Stimulated activated CD4-positive, alpha-beta T cell treated with anti-CD3 and anti-CD28 coated beads, Interleukin-4, amount 100 ng/mL, for 24 hours (primary cell): ENCODE results near the gene BAMBI.
A peak's percentile ranks its signal among the peaks of the same experiment; 100 is the strongest.

ENCODE experiments used
- DNase-seq: peaks from one replicate; pipeline ENCODE4 v3.0.0-alpha.2; 2020

The BAMBI gene

GRCh38 chr10:28676326-28676967 lies 874 bp upstream of the BAMBI start:
- DNase-seq = peak; percentile 11

GRCh38 chr10:28677888-28678686 lies 766 bp downstream of the BAMBI start:
- DNase-seq = no peak

- no peak for DNase-seq
These were observed 1.6 kb downstream of the BAMBI start for GRCh38 chr10:28678687-28679457.

- DNase-seq = no peak
These were observed 2.4 kb downstream of the BAMBI start for GRCh38 chr10:28679581-28680357.

GRCh38 chr10:28680358-28680752 lies 3.0 kb downstream of the BAMBI start:
- DNase-seq = no peak

GRCh38 chr10:28681291-28681763 lies 4.0 kb downstream of the BAMBI start:
- no peak for DNase-seq

- no peak for DNase-seq
These were observed 4.8 kb downstream of the BAMBI start for GRCh38 chr10:28681928-28682750.

GRCh38 chr10:28684157-28684985 lies 7.0 kb downstream of the BAMBI start:
- no peak for DNase-seq

- DNase-seq = no peak
These were observed 7.8 kb downstream of the BAMBI start for GRCh38 chr10:28684986-28685580.

- DNase-seq = no peak
These were observed 8.4 kb downstream of the BAMBI start for GRCh38 chr10:28685717-28686116.

- DNase-seq = no peak
These were observed 9.7 kb downstream of the BAMBI start for GRCh38 chr10:28686835-28687682.

GRCh38 chr10:28687683-28688001 lies 10.3 kb downstream of the BAMBI start:
- DNase-seq = no peak

GRCh38 chr10:28690545-28690944 lies 13.2 kb downstream of the BAMBI start:
- DNase-seq = no peak

- DNase-seq = no peak
These were observed 13.9 kb downstream of the BAMBI start for GRCh38 chr10:28691187-28691694.

GRCh38 chr10:28692050-28692449 lies 14.7 kb downstream of the BAMBI start:
- DNase-seq = no peak

- DNase-seq = no peak
These were observed 17.2 kb downstream of the BAMBI start for GRCh38 chr10:28694530-28694929.

- DNase-seq = no peak
These were observed 20.8 kb downstream of the BAMBI start for GRCh38 chr10:28698075-28698474.

GRCh38 chr10:28704464-28705161 lies 27.3 kb downstream of the BAMBI start:
- no peak for DNase-seq

GRCh38 chr10:28705472-28705871 lies 28.2 kb downstream of the BAMBI start:
- DNase-seq = no peak
